ENCODE measurements around the gene ACSM5. TPM values are rescaled to one million over a fixed set of nuclear protein-coding genes. Genes with fewer than 3 reads are reported as not detected.
"Not testable (repeated sequence)": the region's sequence is repeated elsewhere in the genome, so short reads cannot be mapped to it uniquely, and the experiment has no call there.

The ACSM5 gene
- total RNA-seq, 2 experiments from 2014 or later, result not detected

- H3K27me3 Mint-ChIP-seq; H3K4me1 Mint-ChIP-seq; H3K4me3 Mint-ChIP-seq; H3K27ac Mint-ChIP-seq; H3K36me3 Mint-ChIP-seq; H3K9me3 Mint-ChIP-seq; POLR2A ChIA-PET; DNase-seq; ATAC-seq (ENCODE audit: low read depth): not testable (repeated sequence)
Measured at GRCh38 chr16:20446652-20447393, 37.5 kb downstream of the ACSM5 start.

DNA sequence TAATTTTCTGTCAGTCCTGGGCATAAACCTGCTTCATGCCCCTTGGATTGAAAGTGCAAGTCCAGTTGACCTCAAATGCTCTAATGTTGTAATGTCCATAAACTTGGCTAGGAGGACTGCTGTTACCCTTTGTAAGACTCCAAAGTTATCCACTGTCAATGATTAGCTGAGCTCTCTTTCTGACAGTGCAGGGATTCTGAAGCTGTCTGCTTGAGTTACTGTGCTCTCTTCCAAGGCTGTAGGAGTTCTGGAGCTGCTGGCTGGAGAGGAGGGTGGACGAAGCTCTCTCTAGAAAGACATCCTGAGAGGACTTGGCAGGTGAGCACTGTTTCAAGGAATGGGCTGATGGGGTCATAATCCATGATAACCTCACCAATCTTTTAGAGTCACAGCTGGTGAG lies 42.0 kb downstream of the ACSM5 start, which contains the start of gene ACSM2A:
Gene ACSM2A, plus strand, starts transcription at position 158 of the 400 bp plus-strand sequence. CDS start 8,594 bp downstream, outside the sequence.
- ATAC-seq (ENCODE audit: low read depth); H3K27me3 Mint-ChIP-seq; H3K4me3 Mint-ChIP-seq; H3K27ac Mint-ChIP-seq; H3K36me3 Mint-ChIP-seq; H3K4me1 Mint-ChIP-seq; DNase-seq; H3K9me3 Mint-ChIP-seq; POLR2A ChIA-PET: not testable (repeated sequence)

DNA sequence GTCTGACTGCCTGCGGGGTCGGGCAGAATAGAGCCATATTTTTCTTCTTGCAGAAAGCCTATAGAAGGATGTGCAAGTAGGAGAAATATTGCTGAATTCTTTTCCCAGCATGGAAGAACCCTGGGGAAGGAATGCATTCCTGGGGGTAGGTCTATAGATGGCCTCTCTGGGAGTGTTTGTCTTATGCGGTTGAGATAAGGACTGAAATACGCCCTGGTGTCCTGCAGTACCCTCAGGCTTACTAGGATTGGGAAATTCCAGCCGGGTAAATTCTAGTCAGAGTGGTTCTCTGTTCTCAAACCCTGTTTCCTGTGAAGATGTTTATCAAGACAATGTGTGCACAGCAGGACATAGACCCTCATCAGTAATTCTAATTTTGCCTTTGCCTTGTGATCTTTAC lies 44.3 kb downstream of the ACSM5 start:
- H3K27ac Mint-ChIP-seq; ATAC-seq (ENCODE audit: low read depth); H3K4me3 Mint-ChIP-seq; H3K4me1 Mint-ChIP-seq; DNase-seq; H3K36me3 Mint-ChIP-seq; H3K27me3 Mint-ChIP-seq; POLR2A ChIA-PET; H3K9me3 Mint-ChIP-seq: not testable (repeated sequence)

DNA sequence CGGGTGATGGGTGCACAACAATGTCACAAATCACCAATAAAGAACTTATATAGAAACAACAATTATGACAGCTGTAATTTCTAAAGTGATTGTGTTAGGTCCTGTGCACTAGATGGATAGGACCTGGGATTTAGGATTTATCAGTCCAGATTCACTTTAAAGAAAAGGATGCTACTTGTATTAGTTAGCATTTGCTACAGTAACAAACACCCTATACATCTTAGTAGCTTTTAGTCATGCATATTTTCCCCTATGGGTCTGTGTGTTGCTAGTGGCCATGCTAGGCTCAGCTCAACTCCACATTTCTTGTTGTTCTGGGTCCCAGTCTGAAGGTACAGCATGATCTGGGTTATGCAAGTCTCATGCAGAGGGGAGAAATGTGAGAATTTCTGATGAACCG lies 49.9 kb downstream of the ACSM5 start:
- H3K27me3 Mint-ChIP-seq; H3K4me1 Mint-ChIP-seq; H3K27ac Mint-ChIP-seq; H3K36me3 Mint-ChIP-seq; DNase-seq; POLR2A ChIA-PET; H3K4me3 Mint-ChIP-seq; H3K9me3 Mint-ChIP-seq; ATAC-seq (ENCODE audit: low read depth): not testable (repeated sequence)

DNA sequence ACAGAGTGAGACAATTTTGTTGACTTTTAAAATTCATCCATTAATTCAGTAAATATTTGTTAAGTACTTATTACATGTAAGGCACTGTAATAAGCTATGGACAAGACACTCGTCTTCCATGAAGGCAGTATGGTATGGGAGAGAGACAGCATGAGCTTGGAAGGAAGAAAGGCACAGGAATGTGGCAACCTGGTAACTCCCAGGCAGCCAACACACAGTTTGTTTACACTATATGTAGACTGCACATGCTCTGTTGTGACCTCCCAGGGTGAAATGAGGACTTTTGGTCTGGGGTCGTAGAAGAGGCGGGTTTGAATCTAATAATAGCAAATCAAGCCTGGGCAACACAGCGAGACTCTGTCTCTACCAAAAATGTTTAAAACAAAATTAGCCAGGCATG lies 51.0 kb downstream of the ACSM5 start:
- H3K27me3 Mint-ChIP-seq; ATAC-seq (ENCODE audit: low read depth); DNase-seq; H3K4me3 Mint-ChIP-seq; H3K27ac Mint-ChIP-seq; H3K9me3 Mint-ChIP-seq; POLR2A ChIA-PET; H3K4me1 Mint-ChIP-seq; H3K36me3 Mint-ChIP-seq: not testable (repeated sequence)

GRCh38 chr16:20468954-20469353 lies 59.6 kb downstream of the ACSM5 start:
- not testable (repeated sequence) for H3K9me3 Mint-ChIP-seq, H3K4me1 Mint-ChIP-seq

GRCh38 chr16:20469930-20470329 lies 60.6 kb downstream of the ACSM5 start:
- H3K4me3 Mint-ChIP-seq; H3K9me3 Mint-ChIP-seq; POLR2A ChIA-PET; H3K27me3 Mint-ChIP-seq; H3K4me1 Mint-ChIP-seq; H3K27ac Mint-ChIP-seq; DNase-seq; ATAC-seq (ENCODE audit: low read depth); H3K36me3 Mint-ChIP-seq: not testable (repeated sequence)

More at GRCh38 chr16:20468954-20469353, 59.6 kb downstream of the ACSM5 start:
- POLR2A ChIA-PET; H3K27me3 Mint-ChIP-seq; H3K27ac Mint-ChIP-seq; H3K36me3 Mint-ChIP-seq; H3K4me3 Mint-ChIP-seq; DNase-seq; ATAC-seq (ENCODE audit: low read depth): not testable (repeated sequence)

- H3K27me3 Mint-ChIP-seq; H3K27ac Mint-ChIP-seq; H3K9me3 Mint-ChIP-seq; H3K4me3 Mint-ChIP-seq; POLR2A ChIA-PET; DNase-seq; H3K4me1 Mint-ChIP-seq; H3K36me3 Mint-ChIP-seq; ATAC-seq (ENCODE audit: low read depth): not testable (repeated sequence)
Measured at GRCh38 chr16:20470732-20471131, 61.4 kb downstream of the ACSM5 start.

DNA sequence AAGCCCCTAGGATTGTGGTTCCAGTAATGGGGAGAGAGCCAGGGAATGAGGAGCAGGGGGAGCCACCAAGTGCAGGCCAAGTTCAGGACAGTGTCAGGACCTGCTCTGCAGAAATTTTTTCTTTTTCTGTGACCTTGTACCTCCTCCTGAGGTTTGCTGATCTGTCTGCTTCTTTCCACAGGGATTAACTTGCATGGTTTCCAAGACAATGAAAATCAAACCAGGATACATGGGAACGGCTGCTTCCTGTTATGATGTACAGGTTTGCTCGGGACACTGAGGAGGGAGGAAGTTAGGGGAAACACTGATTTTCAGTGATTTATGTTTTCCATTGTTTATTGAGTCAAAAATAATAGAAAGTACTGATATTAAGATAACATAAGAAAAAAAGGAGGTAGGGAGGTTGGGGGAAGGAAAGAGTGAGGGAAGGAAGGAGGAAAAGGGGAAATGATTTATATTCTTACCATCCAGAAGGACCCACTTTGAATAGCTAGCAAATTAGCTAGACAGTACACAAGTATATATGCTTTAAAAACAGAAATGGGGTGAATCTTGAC lies 67.9 kb downstream of the ACSM5 start:
- H3K27ac Mint-ChIP-seq; H3K9me3 Mint-ChIP-seq; DNase-seq; H3K4me1 Mint-ChIP-seq; ATAC-seq (ENCODE audit: low read depth); H3K36me3 Mint-ChIP-seq; POLR2A ChIA-PET; H3K4me3 Mint-ChIP-seq; H3K27me3 Mint-ChIP-seq: not testable (repeated sequence)

- POLR2A ChIA-PET; ATAC-seq (ENCODE audit: low read depth): not testable (repeated sequence)
Measured at GRCh38 chr16:20483989-20484388, 74.7 kb downstream of the ACSM5 start.

GRCh38 chr16:20484726-20485125 lies 75.4 kb downstream of the ACSM5 start:
- Mint-ChIP-seq H3K4me1 (no peaks in the 10 kb centered on the region), H3K4me3 (no peak overlapping the region), H3K27me3 (no peaks in the 10 kb centered on the region), H3K27ac (no peak overlapping the region), H3K9me3 (no peaks in the 10 kb centered on the region), H3K36me3 (no peaks in the 10 kb centered on the region)
- POLR2A ChIA-PET, result no interaction called here
- DNase-seq (no peak), ATAC-seq (ENCODE audit: low read depth) (no peak)

More at GRCh38 chr16:20483989-20484388, 74.7 kb downstream of the ACSM5 start:
- DNase-seq, H3K27ac Mint-ChIP-seq, H3K9me3 Mint-ChIP-seq, H3K27me3 Mint-ChIP-seq, H3K4me3 Mint-ChIP-seq, H3K4me1 Mint-ChIP-seq, H3K36me3 Mint-ChIP-seq: not testable (repeated sequence)

DNA sequence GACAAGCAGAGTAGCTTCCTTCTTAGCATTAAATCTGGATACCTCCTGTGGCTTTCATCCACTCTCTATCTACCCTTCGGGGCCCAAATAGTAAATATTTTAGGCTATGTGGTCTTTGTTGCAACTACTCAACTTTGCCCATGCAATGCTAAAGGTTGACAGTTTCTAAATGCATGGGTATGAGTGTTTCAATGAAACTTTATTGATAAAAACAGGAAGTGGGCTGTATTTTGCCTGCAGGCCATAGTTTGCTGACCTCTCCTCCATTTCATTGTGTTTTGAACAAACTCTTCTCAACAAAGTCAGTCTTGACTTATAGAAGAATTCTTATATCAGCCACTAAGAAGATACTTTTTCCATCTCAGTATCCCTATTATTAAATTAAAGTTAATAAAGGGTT lies 76.1 kb downstream of the ACSM5 start:
- Mint-ChIP-seq H3K36me3 (no peaks in the 10 kb centered on the region), H3K4me1 (no peaks in the 10 kb centered on the region), H3K9me3 (no peaks in the 10 kb centered on the region), H3K27ac (no peak overlapping the region), H3K4me3 (no peak overlapping the region), H3K27me3 (no peaks in the 10 kb centered on the region)
- POLR2A ChIA-PET, result no interaction called here
- ATAC-seq (ENCODE audit: low read depth) (no peak), DNase-seq (no peak)

All from activated naive CD8-positive, alpha-beta T cell treated with anti-CD3 and anti-CD28 coated beads, Interleukin-2, amount 10 ng/mL, durations not matched to agents 7 days and 5 days (primary cell).